Measurements from ENCODE around the gene ATXN1L.
"Not testable (repeated sequence)": the region's sequence is repeated elsewhere in the genome, so short reads cannot be mapped to it uniquely, and the experiment has no call there.

ATXN1L gene, protein sequence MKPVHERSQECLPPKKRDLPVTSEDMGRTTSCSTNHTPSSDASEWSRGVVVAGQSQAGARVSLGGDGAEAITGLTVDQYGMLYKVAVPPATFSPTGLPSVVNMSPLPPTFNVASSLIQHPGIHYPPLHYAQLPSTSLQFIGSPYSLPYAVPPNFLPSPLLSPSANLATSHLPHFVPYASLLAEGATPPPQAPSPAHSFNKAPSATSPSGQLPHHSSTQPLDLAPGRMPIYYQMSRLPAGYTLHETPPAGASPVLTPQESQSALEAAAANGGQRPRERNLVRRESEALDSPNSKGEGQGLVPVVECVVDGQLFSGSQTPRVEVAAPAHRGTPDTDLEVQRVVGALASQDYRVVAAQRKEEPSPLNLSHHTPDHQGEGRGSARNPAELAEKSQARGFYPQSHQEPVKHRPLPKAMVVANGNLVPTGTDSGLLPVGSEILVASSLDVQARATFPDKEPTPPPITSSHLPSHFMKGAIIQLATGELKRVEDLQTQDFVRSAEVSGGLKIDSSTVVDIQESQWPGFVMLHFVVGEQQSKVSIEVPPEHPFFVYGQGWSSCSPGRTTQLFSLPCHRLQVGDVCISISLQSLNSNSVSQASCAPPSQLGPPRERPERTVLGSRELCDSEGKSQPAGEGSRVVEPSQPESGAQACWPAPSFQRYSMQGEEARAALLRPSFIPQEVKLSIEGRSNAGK

DNA sequence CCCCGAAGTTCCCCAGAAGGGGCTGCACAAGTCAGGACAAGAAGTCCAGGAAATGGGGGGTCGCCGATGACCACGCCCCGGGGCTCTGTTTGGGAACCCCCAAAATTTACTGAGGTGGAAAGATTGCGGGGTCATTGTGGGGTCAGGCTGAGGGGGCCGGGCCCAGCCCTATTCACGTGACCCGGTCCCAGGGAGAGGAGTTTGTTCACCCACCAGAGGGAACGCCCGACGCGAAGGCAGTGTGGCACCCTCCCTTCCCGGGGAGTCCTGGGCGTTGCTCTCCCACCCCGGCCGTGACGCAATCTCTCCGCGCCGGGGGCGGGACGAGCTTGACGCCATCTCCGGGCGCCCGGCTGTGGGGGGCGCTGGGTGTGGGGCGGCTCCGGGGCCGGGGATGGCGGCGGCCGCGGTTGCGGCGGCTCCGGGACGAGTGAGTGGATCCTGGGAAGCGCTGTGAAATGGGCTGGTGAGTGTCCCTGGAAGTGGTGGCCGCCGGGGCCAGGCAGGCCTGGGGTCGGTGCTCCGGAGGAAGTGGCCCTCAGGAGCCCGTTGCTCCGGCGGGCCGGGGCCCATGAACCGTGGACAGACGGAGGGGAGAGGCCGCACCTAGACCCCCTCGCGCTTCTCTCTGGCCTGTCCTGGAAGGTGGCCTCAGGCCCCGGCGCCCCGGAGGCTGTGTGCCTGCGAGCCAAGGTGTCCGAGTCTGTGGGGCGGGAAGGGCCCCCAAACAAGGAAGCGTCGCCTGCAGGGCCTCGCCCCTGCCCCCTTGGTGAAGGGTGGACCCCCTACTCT lies at the start of gene ATXN1L:
Gene ATXN1L (plus strand): TSS at position 338 of the 792 bp plus-strand sequence. CDS start 3,765 bp downstream, outside the sequence.
- DNase-seq (ENCODE audit: low read depth, low spot score), result peak; percentile 65

DNA sequence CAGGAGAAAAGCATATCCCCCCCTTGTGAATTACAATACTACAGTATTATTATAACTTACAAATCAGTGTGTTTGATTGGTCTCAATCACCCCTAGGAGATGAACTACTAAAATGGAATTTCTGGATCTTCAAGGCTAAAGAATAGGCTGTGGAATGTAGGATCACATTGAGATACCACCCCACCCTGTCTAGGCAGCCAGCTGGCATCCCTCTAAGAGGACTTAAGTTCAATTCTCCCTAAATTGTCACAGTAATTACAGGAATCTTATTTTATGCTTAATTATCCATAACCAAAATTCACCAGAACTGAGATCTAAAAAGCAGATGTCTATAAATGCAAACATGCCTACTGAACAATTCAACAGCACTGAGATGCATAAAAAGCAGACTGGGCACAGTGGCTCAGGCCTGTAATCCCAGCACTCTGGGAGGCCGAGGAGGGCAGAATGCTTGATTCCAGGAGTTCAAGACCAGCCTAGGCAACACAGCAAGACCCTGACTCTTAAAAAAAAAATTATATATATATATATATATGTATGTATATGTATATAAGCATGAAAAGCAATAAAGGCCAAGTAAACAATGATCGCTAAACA lies 49.2 kb upstream of the ATXN1L start:
- DNase-seq (ENCODE audit: low read depth, low spot score), result no peak

DNA sequence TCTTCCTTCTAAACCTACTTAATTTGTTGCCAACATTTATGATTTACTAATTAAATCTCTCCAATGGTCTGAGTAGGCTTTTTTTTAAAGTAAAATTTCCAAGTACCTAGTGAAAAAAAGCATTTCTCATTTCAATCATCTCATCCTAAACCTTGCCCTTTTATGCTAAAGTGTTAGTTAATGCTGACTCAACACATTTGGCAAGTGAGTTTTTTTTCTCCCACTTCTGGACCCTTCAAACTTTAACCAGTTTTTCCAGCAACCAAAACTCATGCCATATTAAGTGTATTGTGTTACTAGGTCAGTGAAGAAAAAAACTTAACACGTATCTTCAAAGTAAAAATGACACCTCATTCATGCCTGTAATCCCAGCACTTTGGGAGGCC lies 42.5 kb upstream of the ATXN1L start:
- DNase-seq (ENCODE audit: low read depth, low spot score), result no peak

DNA sequence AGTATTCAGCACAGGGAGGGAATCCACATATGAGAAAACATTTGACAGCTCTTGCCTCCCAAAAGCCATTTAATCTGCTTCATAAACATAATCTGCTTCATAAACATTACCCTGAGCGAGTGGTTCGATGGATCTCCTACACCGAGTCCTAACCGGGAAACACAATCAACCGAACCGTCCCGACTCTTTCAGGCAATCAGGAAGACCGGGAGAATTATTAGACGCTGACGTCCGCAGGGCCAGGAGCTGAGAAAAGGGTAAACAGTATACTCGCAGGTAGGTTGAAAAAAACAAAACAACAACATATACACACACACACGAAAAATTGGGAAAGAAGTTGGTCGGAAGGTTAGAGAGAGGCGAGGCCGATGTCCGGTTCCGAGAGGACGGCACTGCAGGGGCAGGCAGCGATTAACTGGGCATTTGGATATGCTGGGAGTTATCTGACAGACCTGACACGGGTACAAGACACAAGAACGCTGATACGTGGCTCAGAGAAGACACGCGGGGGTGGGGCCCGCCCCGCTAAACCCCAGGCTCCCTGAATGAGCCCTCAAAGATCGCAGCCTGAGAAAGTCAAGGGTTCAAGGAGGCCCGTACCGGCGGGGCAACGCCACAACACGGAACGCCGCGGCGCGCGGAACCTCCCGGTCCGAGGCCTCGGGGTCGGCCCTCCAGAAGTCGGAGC lies 37.7 kb upstream of the ATXN1L start:
- DNase-seq (ENCODE audit: low read depth, low spot score), result no peak

DNA sequence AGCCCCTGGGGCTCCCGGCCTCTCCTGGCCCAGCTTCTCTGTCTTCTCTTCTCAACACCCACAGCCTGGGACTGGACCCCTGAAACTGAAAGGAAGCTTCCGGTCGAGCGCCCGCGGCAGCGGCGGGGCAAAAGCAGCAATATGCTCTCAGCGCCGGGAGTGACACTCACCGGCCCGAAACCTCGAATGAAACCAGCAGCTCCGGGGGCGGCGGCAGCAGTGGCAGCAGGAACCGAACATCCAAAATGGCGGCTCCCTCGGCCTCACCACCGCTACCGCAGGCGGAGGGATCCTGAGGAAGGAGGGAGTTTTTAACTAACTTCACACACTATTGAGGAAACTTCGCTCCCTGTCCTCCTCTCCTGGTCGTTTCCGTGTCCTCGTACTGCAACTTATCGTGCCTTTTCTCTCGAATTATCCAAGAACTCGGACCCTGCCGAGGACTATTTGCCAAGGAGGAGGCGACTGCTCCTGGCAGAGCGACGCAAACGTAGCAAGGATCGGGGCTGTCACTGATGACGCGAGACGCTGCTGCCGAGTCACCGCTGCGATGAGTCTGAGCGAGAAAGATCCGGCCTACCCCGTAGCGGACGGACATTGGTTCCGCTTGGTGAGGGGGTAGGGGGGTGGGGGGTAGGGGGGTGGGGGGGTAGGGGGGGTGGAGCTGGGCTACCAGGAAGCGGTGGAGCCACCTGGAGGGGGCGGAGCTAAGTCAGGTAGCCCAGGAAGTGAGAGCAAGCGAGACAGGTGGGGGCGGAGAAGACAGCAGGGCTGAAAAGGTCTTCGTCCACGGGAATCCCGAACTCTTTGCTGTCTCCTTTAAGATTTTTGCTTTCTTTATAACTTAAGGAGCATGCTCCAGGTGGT lies 37.0 kb upstream of the ATXN1L start, which contains the start of gene AP1G1:
Gene AP1G1 (minus strand): TSS at position 242 of the 867 bp plus-strand sequence. CDS start 19,355 bp downstream, outside the sequence.
- peak; percentile 94 for DNase-seq (ENCODE audit: low read depth, low spot score)

DNA sequence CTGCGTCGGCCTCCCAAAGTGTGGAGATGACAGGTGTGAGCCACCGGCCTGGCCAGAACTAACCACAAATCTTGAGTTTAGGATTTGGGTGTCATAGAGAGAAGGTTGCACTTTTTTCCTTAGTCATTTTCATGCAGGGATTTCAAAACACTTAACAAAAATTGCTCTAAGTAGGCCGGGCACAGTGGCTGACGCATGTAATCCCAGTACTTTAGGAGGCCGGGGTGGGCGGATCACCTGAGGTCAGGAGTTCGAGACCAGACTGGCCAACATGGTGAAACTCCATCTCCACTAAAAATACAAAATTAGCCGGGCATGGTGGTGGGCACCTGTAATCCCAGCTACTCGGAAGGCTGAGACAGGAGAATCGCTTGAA lies 35.6 kb upstream of the ATXN1L start:
- DNase-seq (ENCODE audit: low read depth, low spot score), result not testable (repeated sequence)

DNA sequence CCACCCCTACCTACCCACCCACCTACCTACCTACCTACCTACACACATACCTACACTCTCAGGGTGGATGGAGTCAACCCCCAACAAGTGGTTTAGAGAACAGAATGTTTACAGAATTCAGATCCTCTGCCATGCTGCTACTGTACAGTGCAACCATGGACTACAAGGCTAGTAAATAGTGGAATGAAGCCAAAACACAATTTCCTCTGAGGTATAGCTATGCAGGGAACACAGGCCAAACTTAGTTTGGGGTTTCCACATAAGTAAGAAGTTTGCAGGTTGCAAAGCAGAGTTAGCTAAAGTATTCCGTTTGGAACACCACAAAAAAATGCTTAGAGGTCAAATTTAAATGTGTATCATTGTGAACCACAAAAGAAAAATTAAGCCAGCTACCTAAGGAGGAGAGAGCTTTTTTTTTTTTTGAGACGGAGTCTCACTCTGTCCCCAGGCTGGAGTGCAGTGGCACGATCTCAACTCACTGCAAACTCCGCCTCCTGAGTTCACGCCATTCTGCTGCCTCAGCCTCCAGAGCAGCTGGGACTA lies 34.4 kb upstream of the ATXN1L start:
- no peak for DNase-seq (ENCODE audit: low read depth, low spot score)

DNA sequence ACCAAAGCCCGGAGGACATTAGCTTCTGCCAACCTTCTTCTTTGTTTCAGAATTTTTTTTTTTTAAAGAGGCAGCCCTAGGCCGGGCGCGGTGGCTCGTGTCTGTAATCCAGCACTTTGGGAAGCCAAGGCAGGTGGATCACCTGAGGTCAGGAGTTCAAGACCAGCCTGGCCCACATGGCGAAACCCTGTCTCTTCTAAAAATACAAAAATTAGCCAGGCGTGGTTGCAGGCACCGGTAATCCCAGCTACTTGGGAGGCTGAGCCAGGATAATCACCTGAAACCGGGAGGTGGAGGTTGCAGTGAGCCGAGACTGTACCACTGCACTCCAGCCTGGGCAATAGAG lies 28.6 kb upstream of the ATXN1L start:
- DNase-seq (ENCODE audit: low read depth, low spot score), result not testable (repeated sequence)

DNA sequence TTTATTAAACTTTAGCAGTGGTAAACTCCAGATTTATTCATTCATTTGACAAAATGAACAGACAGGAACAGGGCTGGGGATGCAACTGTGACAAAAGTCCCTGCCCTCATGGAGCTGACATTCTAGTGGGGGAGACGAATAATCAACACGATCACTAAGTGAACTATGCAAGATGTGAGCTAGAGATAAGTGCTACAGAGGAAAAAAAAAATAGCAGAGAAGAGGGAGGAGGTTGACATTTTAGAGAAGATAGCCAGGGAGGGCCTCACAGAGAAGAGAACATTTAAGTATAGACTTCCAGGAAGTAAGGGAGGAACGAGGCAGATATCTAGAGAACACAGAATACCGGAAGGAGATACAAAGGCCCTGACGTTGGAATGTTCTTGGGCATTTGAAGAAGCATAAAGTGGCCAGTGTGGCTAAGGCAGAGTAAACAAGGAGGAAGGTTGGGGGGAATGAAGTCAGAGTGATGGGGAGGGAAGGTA lies 19.2 kb upstream of the ATXN1L start:
- no peak for DNase-seq (ENCODE audit: low read depth, low spot score)

DNA sequence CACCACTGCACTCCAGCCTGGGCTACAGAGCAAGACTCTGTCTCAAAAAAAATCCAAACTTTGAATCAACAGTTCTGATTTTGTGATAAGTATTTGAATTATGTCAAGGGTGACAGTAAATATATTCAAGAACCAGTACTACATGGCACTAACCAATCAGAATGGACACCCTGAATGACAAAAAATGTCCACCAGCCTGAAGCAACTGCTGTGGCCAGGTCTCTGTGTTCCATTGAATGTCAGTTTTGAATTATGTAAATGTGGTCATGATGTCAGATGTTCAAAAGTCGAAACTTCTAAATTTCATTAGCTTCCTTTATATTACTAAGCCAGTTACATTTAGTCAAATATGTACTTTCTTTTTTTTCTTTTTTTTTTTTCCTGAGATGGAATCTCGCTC lies 15.4 kb upstream of the ATXN1L start:
- DNase-seq (ENCODE audit: low read depth, low spot score), result no peak

DNA sequence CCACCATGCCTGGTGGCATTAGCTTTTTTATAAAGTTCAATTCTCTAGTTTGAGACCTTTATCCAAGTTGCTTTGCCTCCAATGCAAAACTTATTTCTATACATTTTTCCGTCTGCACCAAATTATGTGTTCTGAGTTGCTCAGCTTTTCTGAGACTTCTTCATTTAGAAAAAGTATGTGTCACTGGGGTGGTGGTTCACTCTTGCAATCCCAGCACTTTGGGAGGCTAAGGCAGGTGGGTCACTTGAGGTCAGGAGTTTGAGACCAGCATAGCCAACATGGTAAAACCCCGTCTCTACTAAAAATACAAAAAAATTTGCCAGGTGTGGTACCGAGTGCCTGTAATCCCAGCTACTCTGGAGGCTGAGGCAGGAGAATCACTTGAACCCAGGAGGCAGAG lies 14.1 kb upstream of the ATXN1L start:
- not testable (repeated sequence) for DNase-seq (ENCODE audit: low read depth, low spot score)

DNA sequence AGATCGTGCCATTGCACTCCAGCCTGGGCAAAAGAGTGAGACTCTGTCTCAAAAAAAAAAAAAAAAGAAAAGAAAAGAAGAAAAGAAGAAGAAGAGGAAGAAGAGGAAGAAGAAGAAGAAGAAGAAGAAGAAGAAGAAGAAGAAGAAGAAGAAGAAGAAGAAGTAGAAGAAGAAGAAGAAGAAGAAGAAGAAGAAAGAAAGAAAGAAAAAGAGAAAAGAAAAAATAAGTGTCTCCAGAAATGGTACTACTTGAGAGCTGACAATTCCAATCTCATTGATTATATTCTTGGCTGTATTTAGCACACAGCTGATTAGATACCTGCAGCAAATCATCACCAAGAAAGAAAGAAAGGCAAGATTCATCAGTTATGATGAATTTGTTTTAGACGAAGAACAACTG lies 13.7 kb upstream of the ATXN1L start:
- not testable (repeated sequence) for DNase-seq (ENCODE audit: low read depth, low spot score)

DNA sequence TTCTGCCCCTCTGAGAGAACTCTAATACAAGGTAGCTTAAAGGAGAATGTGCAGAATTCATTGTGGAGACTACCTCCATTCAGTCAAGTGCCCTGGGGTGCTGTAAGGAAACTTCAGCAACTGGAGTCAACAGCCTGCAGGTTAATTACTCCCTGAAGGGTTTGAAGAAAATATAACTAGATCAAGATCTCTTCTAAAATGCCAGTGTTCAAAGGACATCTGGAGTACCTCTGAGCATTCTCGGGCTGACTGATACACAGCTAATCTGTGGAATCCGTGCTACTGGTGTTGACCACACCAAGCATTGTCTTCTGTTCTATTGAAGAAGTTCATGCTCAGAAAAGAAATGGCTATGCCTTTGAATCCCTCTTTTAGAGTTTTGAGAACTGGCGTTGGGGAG lies 11.5 kb upstream of the ATXN1L start:
- no peak for DNase-seq (ENCODE audit: low read depth, low spot score)

DNA sequence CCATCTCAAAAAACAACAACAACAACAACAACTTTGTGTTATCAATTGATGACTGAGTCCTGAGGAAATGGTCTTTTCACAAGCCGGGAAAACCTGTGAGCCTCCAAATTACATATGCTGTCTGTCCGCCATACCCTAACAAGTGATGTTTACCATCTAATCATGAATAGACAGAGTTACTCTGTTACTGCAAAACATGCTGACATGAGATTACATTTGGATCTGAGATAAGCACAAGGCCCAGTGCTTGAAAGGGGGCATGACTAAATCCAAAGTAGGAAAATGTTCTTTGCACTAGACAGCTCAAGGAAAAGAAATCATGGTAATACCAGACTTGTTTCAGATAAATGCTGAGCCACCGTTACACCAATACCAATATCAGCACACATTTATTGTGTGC lies 8.6 kb upstream of the ATXN1L start:
- DNase-seq (ENCODE audit: low read depth, low spot score), result no peak

DNA sequence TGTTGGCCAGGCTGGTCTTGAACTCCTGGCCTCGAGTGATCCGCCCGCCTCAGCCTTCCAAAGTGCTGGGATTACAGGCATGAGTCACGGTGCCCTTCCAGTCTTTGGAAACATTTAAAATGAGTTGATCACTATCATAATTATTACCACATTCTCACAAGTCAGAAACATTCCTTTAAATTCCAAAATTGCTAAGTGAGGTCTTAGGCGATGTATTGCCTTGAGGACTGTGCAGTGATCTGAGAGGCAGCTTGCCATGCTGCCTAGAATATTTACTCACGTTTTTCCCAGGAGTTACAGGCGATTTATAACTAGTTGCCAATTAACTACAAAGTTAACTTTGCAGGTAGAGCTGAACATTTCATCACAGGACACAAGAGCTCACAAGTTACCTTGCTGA lies 5.7 kb upstream of the ATXN1L start:
- no peak for DNase-seq (ENCODE audit: low read depth, low spot score)

DNA sequence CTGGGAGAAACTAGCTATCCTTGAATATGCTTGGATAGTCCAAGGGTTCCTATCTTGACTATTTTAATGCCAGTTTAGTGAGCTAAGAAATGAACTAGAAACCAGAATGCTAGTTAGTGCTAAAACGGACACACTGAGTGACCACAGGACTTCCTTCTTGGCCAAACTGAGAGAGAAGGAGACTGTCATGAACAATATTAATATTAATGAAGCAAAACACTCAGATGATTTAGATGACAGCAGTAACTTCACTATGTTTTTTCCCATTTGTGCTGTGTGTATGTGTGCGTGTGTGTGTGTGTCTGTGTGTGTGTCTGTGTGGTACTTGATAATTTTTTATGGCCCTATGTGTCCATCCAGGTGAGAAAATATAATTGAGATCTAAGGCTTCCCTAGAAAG lies 2.2 kb upstream of the ATXN1L start:
- no peak for DNase-seq (ENCODE audit: low read depth, low spot score)

DNA sequence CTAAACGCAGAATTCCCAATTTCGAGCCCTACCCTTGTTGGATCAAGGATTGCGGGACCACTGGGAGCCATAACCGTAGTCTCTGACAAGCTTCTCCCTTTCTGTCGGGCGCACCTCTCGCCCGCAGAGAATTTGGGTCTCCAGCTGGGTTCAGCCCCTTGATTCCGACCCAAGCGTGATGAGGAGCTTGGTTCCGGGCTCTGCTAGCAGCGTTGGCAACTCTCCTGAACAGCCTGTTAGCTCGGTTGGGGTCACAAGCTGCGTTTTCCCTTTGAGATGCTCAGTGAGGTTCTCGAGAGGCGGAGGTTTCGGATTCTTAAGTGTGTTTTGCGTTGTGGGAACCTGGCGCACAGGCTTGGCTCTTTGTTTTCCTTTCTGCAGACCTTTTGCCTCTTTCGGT lies 655 bp downstream of the ATXN1L start:
- no peak for DNase-seq (ENCODE audit: low read depth, low spot score)

DNA sequence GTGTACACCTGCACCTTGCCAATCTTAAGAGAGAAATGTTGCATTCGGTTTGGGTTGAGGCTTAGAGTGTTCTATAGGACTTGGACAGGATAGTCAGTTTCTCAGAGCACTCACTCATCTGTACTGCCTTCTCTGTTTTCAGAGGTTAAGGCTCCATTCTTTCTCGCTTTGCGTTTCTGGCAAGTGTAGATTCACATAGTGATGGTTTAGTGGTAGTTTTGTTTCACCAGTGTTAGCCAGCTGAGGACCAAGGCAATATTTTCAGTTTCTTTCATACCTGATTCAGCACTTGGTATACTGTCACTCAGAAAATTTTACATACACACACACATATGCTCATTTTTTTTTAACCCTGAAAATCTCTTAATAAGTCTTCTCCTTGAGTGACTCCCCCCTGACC lies 1.3 kb downstream of the ATXN1L start:
- no peak for DNase-seq (ENCODE audit: low read depth, low spot score)

DNA sequence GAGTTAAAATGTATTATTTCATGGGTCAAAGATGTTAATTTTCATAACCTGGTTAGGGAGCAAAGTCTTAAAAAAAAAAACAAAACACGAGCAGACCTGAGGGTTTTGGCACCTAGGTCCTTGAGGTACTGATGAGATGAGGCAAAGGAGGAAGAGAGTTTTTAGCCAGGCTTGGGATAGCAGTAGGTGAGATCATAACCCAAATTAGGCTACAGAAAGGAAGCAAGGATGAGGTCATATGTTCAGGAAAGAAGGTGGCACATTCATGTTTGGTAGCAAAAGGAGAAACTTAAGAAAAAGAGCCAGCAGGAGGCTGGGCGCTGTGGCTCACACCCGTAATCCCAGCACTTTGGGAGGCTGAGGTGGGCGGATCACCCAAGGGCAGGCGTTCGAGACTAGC lies 2.8 kb downstream of the ATXN1L start:
- no peak for DNase-seq (ENCODE audit: low read depth, low spot score)

DNA sequence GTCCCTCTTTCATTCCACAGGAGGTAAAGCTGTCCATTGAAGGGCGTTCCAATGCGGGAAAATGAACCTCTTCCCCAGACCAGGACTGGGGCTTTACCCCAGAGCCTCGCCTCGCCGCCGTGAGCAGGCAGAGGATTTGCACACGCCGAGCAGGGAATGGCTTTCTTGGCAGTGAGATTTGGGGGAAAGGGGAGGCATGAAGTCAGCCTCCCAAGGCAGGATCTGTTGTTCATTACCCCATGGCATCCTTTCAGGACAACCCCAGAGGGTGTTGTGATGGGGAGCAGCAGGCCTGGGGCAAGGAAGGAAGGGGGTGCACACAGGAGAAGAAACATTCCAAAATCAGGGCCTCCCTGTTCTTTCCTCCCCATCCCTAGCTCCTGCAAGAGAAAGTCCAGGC lies 6.0 kb downstream of the ATXN1L start:
- DNase-seq (ENCODE audit: low read depth, low spot score), result no peak
